ENCODE data around the gene CCDC6.

Gene CCDC6

GRCh38 chr10:59851864-59852263 is 54.5 kb downstream of the CCDC6 start:
- ChIA-PET CTCF (interaction anchor here (1.1 to 1.9 kb wide), 8 partner anchors 12 to 226 kb away, joined by 3 to 8 read pairs (median 4); no protein-coding TSS in a partner anchor), POLR2A (no interaction called here)
- no peak for DNase-seq (ENCODE audit: extremely low spot score)
- TF ChIP-seq CTCF (IDR thresholded peaks at IDR 0.05; ENCODE audit: control extremely low read depth, extremely low read depth, low read depth, missing control alignments) = no peak

GRCh38 chr10:59847888-59848287 is 58.5 kb downstream of the CCDC6 start:
- ChIA-PET POLR2A (no interaction called here), CTCF (interaction anchor here (0.7 to 1.5 kb wide), 5 partner anchors 11 to 23 kb away, joined by 3 to 6 read pairs (median 3); no protein-coding TSS in a partner anchor)

DNA sequence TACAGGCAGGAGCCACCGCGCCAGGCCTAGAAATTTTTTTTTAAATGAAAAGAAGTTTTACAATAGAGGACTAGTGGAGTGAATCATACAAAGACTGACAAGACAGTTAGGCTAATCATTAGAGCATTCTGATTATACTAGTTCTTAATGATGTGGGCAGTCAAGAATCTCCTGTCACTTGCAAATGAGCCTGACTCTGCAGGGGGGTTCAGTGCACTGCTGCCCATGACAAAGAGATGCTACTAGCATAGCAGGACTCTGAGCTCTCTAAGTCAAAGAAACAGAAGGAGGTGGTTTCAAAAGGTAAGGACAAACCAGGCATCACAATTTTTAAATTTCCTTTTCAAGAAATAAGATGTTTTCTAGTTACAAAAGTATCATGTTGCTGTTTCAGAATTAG is 59.0 kb downstream of the CCDC6 start:
- ChIA-PET POLR2A (no interaction called here), CTCF (interaction anchor here (0.9 to 1.1 kb wide), 2 partner anchors 11 kb away, joined by 3 to 4 read pairs; no protein-coding TSS in a partner anchor)
- TF ChIP-seq CTCF (IDR thresholded peaks at IDR 0.05; ENCODE audit: control extremely low read depth, extremely low read depth, low read depth, missing control alignments) = no peak
- DNase-seq (ENCODE audit: extremely low spot score) = no peak

More at GRCh38 chr10:59847888-59848287, 58.5 kb downstream of the CCDC6 start:
- no peak for TF ChIP-seq CTCF (IDR thresholded peaks at IDR 0.05; ENCODE audit: control extremely low read depth, extremely low read depth, low read depth, missing control alignments)
- no peak for DNase-seq (ENCODE audit: extremely low spot score)

DNA sequence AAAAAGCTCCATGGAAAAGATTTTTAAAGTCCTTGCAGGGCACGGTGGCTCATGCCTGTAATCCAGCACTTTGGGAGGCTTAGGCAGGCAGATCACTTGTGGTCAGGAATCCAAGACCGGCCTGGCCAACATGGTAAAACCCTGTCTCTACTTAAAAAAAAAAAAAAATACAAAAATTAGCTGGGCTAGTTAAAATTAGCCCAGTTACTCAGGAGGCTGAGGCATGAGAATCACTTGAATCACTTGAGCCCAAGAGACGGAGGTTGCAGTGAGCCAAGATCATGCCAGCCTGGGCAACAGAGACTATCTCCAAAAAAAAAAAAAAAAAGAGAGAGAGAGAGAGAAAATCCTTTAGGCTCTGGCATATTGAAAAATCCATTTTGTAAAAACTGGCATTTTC is 61.9 kb downstream of the CCDC6 start:
- POLR2A ChIA-PET = no interaction called here
- no peak for DNase-seq (ENCODE audit: extremely low spot score)
- CTCF ChIA-PET = interaction anchor here (0.7 to 3.3 kb wide), 12 partner anchors 10 to 64 kb away, joined by 3 to 11 read pairs (median 5); partner anchors contain the start of gene CCDC6
- TF ChIP-seq CTCF (IDR thresholded peaks at IDR 0.05; ENCODE audit: control extremely low read depth, extremely low read depth, low read depth, missing control alignments) = no peak

- POLR2A ChIA-PET = no interaction called here
- no peak for DNase-seq (ENCODE audit: extremely low spot score)
- TF ChIP-seq CTCF (IDR thresholded peaks at IDR 0.05; ENCODE audit: control extremely low read depth, extremely low read depth, low read depth, missing control alignments) = no peak
- CTCF ChIA-PET = interaction anchor here (0.7 to 3.3 kb wide), 10 partner anchors 9 to 63 kb away, joined by 3 to 11 read pairs (median 4); partner anchors contain the start of gene CCDC6
Measured at GRCh38 chr10:59843748-59844147, 62.6 kb downstream of the CCDC6 start.

DNA sequence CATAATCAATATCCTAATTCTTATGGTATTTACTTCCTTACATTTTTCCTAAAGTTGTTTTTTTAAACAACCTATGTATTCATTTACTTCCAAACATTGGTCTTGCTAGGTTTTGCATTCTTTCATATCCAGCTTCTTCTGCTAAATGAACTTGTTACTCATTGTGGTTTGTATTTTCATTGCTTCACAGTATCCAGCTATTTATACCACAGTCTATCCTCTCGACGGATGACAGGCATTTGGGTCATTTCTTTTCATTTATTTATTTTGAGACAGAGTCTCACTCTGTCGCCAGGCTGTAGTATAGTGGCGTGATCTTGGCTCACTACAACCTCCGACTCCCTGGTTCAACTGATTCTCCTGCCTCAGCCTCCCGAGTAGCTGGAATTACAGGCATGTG is 66.8 kb downstream of the CCDC6 start:
- CTCF ChIA-PET = interaction anchor here (1.2 to 2.1 kb wide), 3 partner anchors 9 to 25 kb away, joined by 4 to 6 read pairs (median 4); no protein-coding TSS in a partner anchor

More for the DNA sequence above, 66.8 kb downstream of the CCDC6 start:
- no peak for DNase-seq (ENCODE audit: extremely low spot score)
- no peak for TF ChIP-seq CTCF (IDR thresholded peaks at IDR 0.05; ENCODE audit: control extremely low read depth, extremely low read depth, low read depth, missing control alignments)
- POLR2A ChIA-PET = no interaction called here

Data from GM10248 (cell line).